ENCODE results near the gene GRIK5. TPM values are rescaled to one million over a fixed set of nuclear protein-coding genes. Genes with fewer than 3 reads are reported as not detected.

GRIK5 gene
- total and polyA plus RNA-seq, 2 of the 8 experiments (the other 6 are each of a cell fraction or from before 2014, with no cell fraction given): 17.8 to 42.9 TPM

GRCh38 chr19:41951686-41952172, 118.3 kb downstream of the GRIK5 start (continued):
- TF ChIP-seq CBX8 (IDR thresholded peaks at IDR 0.05; ENCODE audit: borderline replicate concordance, low read depth, low read length): no peak
- no peak for TF ChIP-seq RXRA (IDR thresholded peaks at IDR 0.05; ENCODE audit: insufficient read depth, low read depth, low read length)

Other genes with a start within 250 kb of the GRIK5 start
- not detected in 2 replicates for gene LYPD4, start 225.5 kb downstream of the GRIK5 start, total RNA-seq (2021; fragmentation: NEBNext Ultra II Directional; extraction: Animal tissue kit (Norgen Biotek cat#: 25700))
- 0.06 TPM in 1 of 2 replicates, not detected in the other for gene LYPD4, start 225.5 kb downstream of the GRIK5 start, polyA plus RNA-seq (2011; rRNA removed)
- not detected in 2 replicates for gene DMRTC2, start 225.2 kb downstream of the GRIK5 start, total RNA-seq (2021; fragmentation: NEBNext Ultra II Directional; extraction: Animal tissue kit (Norgen Biotek cat#: 25700))
- not detected in 2 replicates for gene DMRTC2, start 225.2 kb downstream of the GRIK5 start, polyA plus RNA-seq (2011; rRNA removed)
- 2,817 and 2,831 TPM in 2 replicates for gene RPS19, start 210.0 kb downstream of the GRIK5 start, total RNA-seq (2021; fragmentation: NEBNext Ultra II Directional; extraction: Animal tissue kit (Norgen Biotek cat#: 25700))
- gene RPS19, start 210.0 kb downstream of the GRIK5 start, polyA plus RNA-seq (2011; rRNA removed): 5,751 and 9,112 TPM in 2 replicates
- 0.54 TPM in 1 of 2 replicates, not detected in the other for gene CD79A, start 192.9 kb downstream of the GRIK5 start, total RNA-seq (2021; fragmentation: NEBNext Ultra II Directional; extraction: Animal tissue kit (Norgen Biotek cat#: 25700))
- gene CD79A, start 192.9 kb downstream of the GRIK5 start, polyA plus RNA-seq (2011; rRNA removed): 0.77 and 0.83 TPM in 2 replicates
- gene ARHGEF1, start 187.0 kb downstream of the GRIK5 start, total RNA-seq (2021; fragmentation: NEBNext Ultra II Directional; extraction: Animal tissue kit (Norgen Biotek cat#: 25700)): 49.0 and 54.6 TPM in 2 replicates
- gene ARHGEF1, start 187.0 kb downstream of the GRIK5 start, polyA plus RNA-seq (2011; rRNA removed): 23.0 and 41.1 TPM in 2 replicates
- gene ERFL, start 141.8 kb downstream of the GRIK5 start, total RNA-seq (2021; fragmentation: NEBNext Ultra II Directional; extraction: Animal tissue kit (Norgen Biotek cat#: 25700)): not detected in 2 replicates
- gene ERFL, start 141.8 kb downstream of the GRIK5 start, polyA plus RNA-seq (2011; rRNA removed): 0.08 and 0.12 TPM in 2 replicates
- 123 and 124 TPM in 2 replicates for gene RABAC1, start 110.9 kb downstream of the GRIK5 start, total RNA-seq (2021; fragmentation: NEBNext Ultra II Directional; extraction: Animal tissue kit (Norgen Biotek cat#: 25700))
- 439 and 585 TPM in 2 replicates for gene RABAC1, start 110.9 kb downstream of the GRIK5 start, polyA plus RNA-seq (2011; rRNA removed)
- 35.8 and 41.2 TPM in 2 replicates for gene ATP1A3, start 76.0 kb downstream of the GRIK5 start, total RNA-seq (2021; fragmentation: NEBNext Ultra II Directional; extraction: Animal tissue kit (Norgen Biotek cat#: 25700))
- 11.1 and 19.2 TPM in 2 replicates for gene ATP1A3, start 76.0 kb downstream of the GRIK5 start, polyA plus RNA-seq (2011; rRNA removed)
- 27.0 and 28.6 TPM in 2 replicates for gene ZNF574, start 6.0 kb upstream of the GRIK5 start, total RNA-seq (2021; fragmentation: NEBNext Ultra II Directional; extraction: Animal tissue kit (Norgen Biotek cat#: 25700))
- 38.8 and 53.8 TPM in 2 replicates for gene ZNF574, start 6.0 kb upstream of the GRIK5 start, polyA plus RNA-seq (2011; rRNA removed)
- gene POU2F2, start 62.2 kb upstream of the GRIK5 start, total RNA-seq (2021; fragmentation: NEBNext Ultra II Directional; extraction: Animal tissue kit (Norgen Biotek cat#: 25700)): 6.1 and 7.2 TPM in 2 replicates
- gene POU2F2, start 62.2 kb upstream of the GRIK5 start, polyA plus RNA-seq (2011; rRNA removed): 5.0 and 7.3 TPM in 2 replicates
- 32.6 and 37.8 TPM in 2 replicates for gene DEDD2, start 147.5 kb upstream of the GRIK5 start, total RNA-seq (2021; fragmentation: NEBNext Ultra II Directional; extraction: Animal tissue kit (Norgen Biotek cat#: 25700))
- 65.0 and 74.3 TPM in 2 replicates for gene DEDD2, start 147.5 kb upstream of the GRIK5 start, polyA plus RNA-seq (2011; rRNA removed)
- gene ZNF526, start 150.1 kb upstream of the GRIK5 start, total RNA-seq (2021; fragmentation: NEBNext Ultra II Directional; extraction: Animal tissue kit (Norgen Biotek cat#: 25700)): 13.5 and 14.1 TPM in 2 replicates
- gene ZNF526, start 150.1 kb upstream of the GRIK5 start, polyA plus RNA-seq (2011; rRNA removed): 8.4 and 10.0 TPM in 2 replicates
- gene GSK3A, start 172.4 kb upstream of the GRIK5 start, total RNA-seq (2021; fragmentation: NEBNext Ultra II Directional; extraction: Animal tissue kit (Norgen Biotek cat#: 25700)): 54.9 and 55.3 TPM in 2 replicates
- 84.0 and 89.0 TPM in 2 replicates for gene GSK3A, start 172.4 kb upstream of the GRIK5 start, polyA plus RNA-seq (2011; rRNA removed)
- gene ERF, start 184.9 kb upstream of the GRIK5 start, total RNA-seq (2021; fragmentation: NEBNext Ultra II Directional; extraction: Animal tissue kit (Norgen Biotek cat#: 25700)): 62.7 and 73.9 TPM in 2 replicates
- gene ERF, start 184.9 kb upstream of the GRIK5 start, polyA plus RNA-seq (2011; rRNA removed): 43.7 and 67.6 TPM in 2 replicates
- 43.6 and 48.4 TPM in 2 replicates for gene CIC, start 199.0 kb upstream of the GRIK5 start, total RNA-seq (2021; fragmentation: NEBNext Ultra II Directional; extraction: Animal tissue kit (Norgen Biotek cat#: 25700))
- 13.2 and 23.1 TPM in 2 replicates for gene CIC, start 199.0 kb upstream of the GRIK5 start, polyA plus RNA-seq (2011; rRNA removed)
- gene PRR19, start 231.9 kb upstream of the GRIK5 start, total RNA-seq (2021; fragmentation: NEBNext Ultra II Directional; extraction: Animal tissue kit (Norgen Biotek cat#: 25700)): 6.7 and 7.2 TPM in 2 replicates
- gene PRR19, start 231.9 kb upstream of the GRIK5 start, polyA plus RNA-seq (2011; rRNA removed): 7.5 and 8.9 TPM in 2 replicates
- gene PAFAH1B3, start 232.4 kb upstream of the GRIK5 start, total RNA-seq (2021; fragmentation: NEBNext Ultra II Directional; extraction: Animal tissue kit (Norgen Biotek cat#: 25700)): 124 and 132 TPM in 2 replicates
- gene PAFAH1B3, start 232.4 kb upstream of the GRIK5 start, polyA plus RNA-seq (2011; rRNA removed): 248 and 294 TPM in 2 replicates
- 4.7 and 5.0 TPM in 2 replicates for gene TMEM145, start 243.1 kb upstream of the GRIK5 start, total RNA-seq (2021; fragmentation: NEBNext Ultra II Directional; extraction: Animal tissue kit (Norgen Biotek cat#: 25700))
- gene TMEM145, start 243.1 kb upstream of the GRIK5 start, polyA plus RNA-seq (2011; rRNA removed): 2.3 and 4.5 TPM in 2 replicates